ENCODE data around the gene SELENOI. TPM values are rescaled to one million over a fixed set of nuclear protein-coding genes. Genes with fewer than 3 reads are reported as not detected.
"Not testable (repeated sequence)": the region's sequence is repeated elsewhere in the genome, so short reads cannot be mapped to it uniquely, and the experiment has no call there.

Gene SELENOI
- total and polyA plus RNA-seq, 2 donors (not counting 3 experiments of a cell fraction or from before 2014, with no cell fraction given) = 10.8 to 25.3 TPM

GRCh38 chr2:26330604-26331003 lies 15.3 kb upstream of the SELENOI start:
- H3K9me3 ChIP-seq (replicated peaks; ENCODE audit: control insufficient read depth, insufficient read depth, low read length) = no peaks in the 10 kb centered on the region
- TF ChIP-seq CTCF (IDR thresholded peaks at IDR 0.05; ENCODE audit: extremely low read depth in 1 of 2, insufficient read depth in 1 of 2, low read depth in 1 of 2, low read length in 2 of 2) (no peak), JUN (IDR thresholded peaks at IDR 0.05; ENCODE audit: borderline replicate concordance, insufficient read depth, insufficient read length, low read depth) (no peak), MAX (IDR thresholded peaks at IDR 0.05; ENCODE audit: insufficient read depth, insufficient read length) (no peak), FOS (IDR thresholded peaks at IDR 0.05; ENCODE audit: borderline replicate concordance, insufficient read depth, low read length) (no peak), EZH2 (IDR thresholded peaks at IDR 0.05; ENCODE audit: borderline replicate concordance, low read depth, low read length, severe bottlenecking) (no peak), GATA2 (IDR thresholded peaks at IDR 0.05; ENCODE audit: insufficient read depth, insufficient read length, low read depth, low read length) (no peak), POLR2A (IDR thresholded peaks at IDR 0.05; ENCODE audit: low read depth, low read length) (no peak), MYC (IDR thresholded peaks at IDR 0.05; ENCODE audit: low read depth, low read length) (no peak), POLR2AphosphoS5 (IDR thresholded peaks at IDR 0.05; ENCODE audit: insufficient read depth, low read depth, low read length) (no peak)
- no peak for DNase-seq (ENCODE audit: low read depth, low spot score)
- CTCF ChIA-PET = interaction anchor here (0.6 to 1.9 kb wide), 12 partner anchors 9 to 380 kb away, joined by 3 to 9 read pairs (median 4); no protein-coding TSS in a partner anchor
- no peak overlapping the region for H3K9ac ChIP-seq (replicated peaks; ENCODE audit: extremely low read depth, insufficient read depth, low read length)
- no TSS peak for BruUV-seq (replicated peaks)
- no peaks in the 10 kb centered on the region for H3K9me1 ChIP-seq (replicated peaks; ENCODE audit: control insufficient read depth, extremely low read depth, insufficient read depth, low read length)
- intact Hi-C loops (cut with micrococcal nuclease) (loop anchor here (1.0 kb wide), 4 partner anchors 86 to 379 kb away; partner anchors contain the start of genes HADHA and HADHB), dilution Hi-C loops (cut with MboI; ENCODE audit: extremely low pct_ligation_motif_present, low sequenced_read_pairs) (no loop called here)
- H3K4me1 ChIP-seq (ENCODE audit: control insufficient read depth, extremely low read depth, insufficient read depth, low read length) = no peaks in the 10 kb centered on the region
- no peak overlapping the region for H3K4me2 ChIP-seq (ENCODE audit: insufficient read depth, low read length)
- H3K36me3 ChIP-seq (ENCODE audit: control insufficient read depth in 2 of 2, extremely low read depth in 1 of 2, insufficient read depth in 2 of 2, low read length in 2 of 2) = no peaks in the 10 kb centered on the region
- no peak overlapping the region for H3K27ac ChIP-seq (ENCODE audit: insufficient read depth, low read depth, low read length)
- peaks cover 5 to 13% of the 10 kb centered on the region in 2 experiments for H3K27me3 ChIP-seq (ENCODE audit: control insufficient read depth in 2 of 2, insufficient read depth in 2 of 2, low read length in 2 of 2)
- no peaks in the 10 kb centered on the region for H3K79me2 ChIP-seq (ENCODE audit: control insufficient read depth, insufficient read depth, low read length)
- H3K4me3 ChIP-seq (replicated peaks in 1 of 3; ENCODE audit: insufficient read depth in 1 of 3, low read depth in 1 of 3, low read length in 3 of 3) = no peak overlapping the region
- H4K20me1 ChIP-seq (replicated peaks; ENCODE audit: control insufficient read depth, extremely low read depth, insufficient read depth, low read length) = no peaks in the 10 kb centered on the region
- FAIRE-seq = no peak
- POLR2A ChIA-PET = interaction anchor here (1.2 kb wide), 1 partner anchor 15 kb away, joined by 3 read pairs; the partner anchor contains the start of gene SELENOI
- no peak overlapping the region for H2AFZ ChIP-seq (ENCODE audit: low read depth, low read length)

GRCh38 chr2:26331321-26331720 lies 14.6 kb upstream of the SELENOI start:
- POLR2A ChIA-PET; DNase-seq (ENCODE audit: low read depth, low spot score); H3K27ac ChIP-seq (ENCODE audit: insufficient read depth, low read depth, low read length); H3K9ac ChIP-seq (replicated peaks; ENCODE audit: extremely low read depth, insufficient read depth, low read length); H3K4me1 ChIP-seq (ENCODE audit: control insufficient read depth, extremely low read depth, insufficient read depth, low read length); BruUV-seq (replicated peaks); H3K4me3 ChIP-seq (replicated peaks in 1 of 3; ENCODE audit: insufficient read depth in 1 of 3, low read depth in 1 of 3, low read length in 3 of 3); H3K36me3 ChIP-seq (ENCODE audit: control insufficient read depth in 2 of 2, extremely low read depth in 1 of 2, insufficient read depth in 2 of 2, low read length in 2 of 2); FAIRE-seq; H2AFZ ChIP-seq (ENCODE audit: low read depth, low read length); dilution Hi-C loops (cut with MboI; ENCODE audit: extremely low pct_ligation_motif_present, low sequenced_read_pairs); intact Hi-C loops (cut with micrococcal nuclease); H3K79me2 ChIP-seq (ENCODE audit: control insufficient read depth, insufficient read depth, low read length); H4K20me1 ChIP-seq (replicated peaks; ENCODE audit: control insufficient read depth, extremely low read depth, insufficient read depth, low read length); H3K4me2 ChIP-seq (ENCODE audit: insufficient read depth, low read length); H3K9me3 ChIP-seq (replicated peaks; ENCODE audit: control insufficient read depth, insufficient read depth, low read length); H3K9me1 ChIP-seq (replicated peaks; ENCODE audit: control insufficient read depth, extremely low read depth, insufficient read depth, low read length): not testable (repeated sequence)
- peaks cover 5 to 13% of the 10 kb centered on the region in 2 experiments for H3K27me3 ChIP-seq (ENCODE audit: control insufficient read depth in 2 of 2, insufficient read depth in 2 of 2, low read length in 2 of 2)
- CTCF ChIA-PET = interaction anchor here (0.6 to 1.9 kb wide), 11 partner anchors 10 to 380 kb away, joined by 3 to 9 read pairs (median 4); no protein-coding TSS in a partner anchor
